Ovary (tissue), 3 donors: ENCODE data around the gene ERVK3-1.

Experiments used
- EP300 ChIP-seq: sonication (generic); formaldehyde crosslinking; IDR thresholded peaks from one replicate; pipeline ENCODE4 v1.6.1; 2017; ENCODE audit warnings: antibody characterized with exemption
- POLR2A ChIP-seq: fragments of 450-650 bp; IDR thresholded peaks from one replicate; pipeline ENCODE4 v1.6.1; 2017; ENCODE audit warnings: antibody characterized with exemption, mild to moderate bottlenecking, moderate library complexity
- TF ChIP-seq, protein P1 (sequence below), 3 donors: fragments of 450-650 bp in 2 of 3; fragments of 200-600 bp in 1 of 3; IDR thresholded peaks; one replicate each; pipeline versions ENCODE4 v1.5.1 to v1.8.0; 2016 to 2022; ENCODE audit warnings: antibody characterized with exemption in 3 of 3, mild to moderate bottlenecking in 1 of 3
- donor health status: DM: no; HTN: no; CAD: no.

- TF ChIP-seq, protein P1, sequence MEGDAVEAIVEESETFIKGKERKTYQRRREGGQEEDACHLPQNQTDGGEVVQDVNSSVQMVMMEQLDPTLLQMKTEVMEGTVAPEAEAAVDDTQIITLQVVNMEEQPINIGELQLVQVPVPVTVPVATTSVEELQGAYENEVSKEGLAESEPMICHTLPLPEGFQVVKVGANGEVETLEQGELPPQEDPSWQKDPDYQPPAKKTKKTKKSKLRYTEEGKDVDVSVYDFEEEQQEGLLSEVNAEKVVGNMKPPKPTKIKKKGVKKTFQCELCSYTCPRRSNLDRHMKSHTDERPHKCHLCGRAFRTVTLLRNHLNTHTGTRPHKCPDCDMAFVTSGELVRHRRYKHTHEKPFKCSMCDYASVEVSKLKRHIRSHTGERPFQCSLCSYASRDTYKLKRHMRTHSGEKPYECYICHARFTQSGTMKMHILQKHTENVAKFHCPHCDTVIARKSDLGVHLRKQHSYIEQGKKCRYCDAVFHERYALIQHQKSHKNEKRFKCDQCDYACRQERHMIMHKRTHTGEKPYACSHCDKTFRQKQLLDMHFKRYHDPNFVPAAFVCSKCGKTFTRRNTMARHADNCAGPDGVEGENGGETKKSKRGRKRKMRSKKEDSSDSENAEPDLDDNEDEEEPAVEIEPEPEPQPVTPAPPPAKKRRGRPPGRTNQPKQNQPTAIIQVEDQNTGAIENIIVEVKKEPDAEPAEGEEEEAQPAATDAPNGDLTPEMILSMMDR (IDR thresholded peaks at IDR 0.05), result no peak
- no peak for TF ChIP-seq EP300
- TF ChIP-seq POLR2A, result no peak
Observed at GRCh38 chr19:58279925-58280316, 25.3 kb upstream of the ERVK3-1 start.
